GM23248 (cell line): ENCODE data around the gene CFAP99. TPM values are rescaled to one million over a fixed set of nuclear protein-coding genes. Genes with fewer than 3 reads are reported as not detected.

Experiments used
- DNase-seq: peaks from one replicate; pipeline ENCODE4 v3.0.0-alpha.2; 2015
- H2AFZ ChIP-seq: fragments of 200-600 bp; sonication (generic); 2 replicates; pipeline ENCODE4 v1.6.1; 2016; ENCODE audit warnings: antibody characterized with exemption
- H3F3A ChIP-seq: fragments of 200-600 bp; sonication (generic); 2 replicates; pipeline ENCODE4 v1.6.1; 2016; ENCODE audit warnings: mild to moderate bottlenecking, antibody characterized with exemption, mixed run types; ENCODE audit not compliant: insufficient read depth
- H3K27ac ChIP-seq: fragments of 200-600 bp; sonication (generic); 2 replicates; pipeline ENCODE4 v1.5.1; 2016; ENCODE audit warnings: mild to moderate bottlenecking
- H3K27me3 ChIP-seq: fragments of 200-600 bp; sonication (generic); replicated peaks from 2 replicates; pipeline ENCODE4 v1.6.1; 2016; ENCODE audit warnings: mild to moderate bottlenecking; ENCODE audit not compliant: insufficient read depth
- H3K36me3 ChIP-seq: fragments of 200-600 bp; sonication (generic); 2 replicates; pipeline ENCODE4 v1.6.1; 2016; ENCODE audit warnings: low read depth, mild to moderate bottlenecking
- H3K4me1 ChIP-seq: fragments of 200-600 bp; sonication (generic); 2 replicates; pipeline ENCODE4 v1.6.1; 2016; ENCODE audit warnings: mild to moderate bottlenecking; ENCODE audit not compliant: insufficient read depth
- H3K4me2 ChIP-seq: fragments of 200-600 bp; sonication (generic); one replicate; pipeline ENCODE4 v1.6.1; 2016; ENCODE audit warnings: mild to moderate bottlenecking; ENCODE audit not compliant: unreplicated experiment
- H3K4me3 ChIP-seq: fragments of 200-600 bp; sonication (generic); 2 replicates; pipeline ENCODE4 v1.5.1; 2016; ENCODE audit warnings: mild to moderate bottlenecking
- H3K79me2 ChIP-seq: fragments of 200-600 bp; sonication (generic); 2 replicates; pipeline ENCODE4 v1.6.1; 2016; ENCODE audit warnings: mild to moderate bottlenecking; ENCODE audit not compliant: insufficient read depth
- H3K9ac ChIP-seq: fragments of 200-600 bp; sonication (generic); 2 replicates; pipeline ENCODE4 v1.6.1; 2016; ENCODE audit warnings: mild to moderate bottlenecking
- H3K9me2 ChIP-seq: fragments of 200-600 bp; sonication (generic); 2 replicates; pipeline ENCODE4 v1.6.1; 2016; ENCODE audit warnings: mixed run types, mild to moderate bottlenecking, moderate library complexity; ENCODE audit not compliant: insufficient read depth
- H3K9me3 ChIP-seq: fragments of 200-600 bp; sonication (generic); one replicate; pipeline ENCODE4 v1.6.1; 2017; ENCODE audit warnings: low read depth
- H4K20me1 ChIP-seq: fragments of 200-600 bp; sonication (generic); 2 replicates; pipeline ENCODE4 v1.6.0; 2016; ENCODE audit not compliant: insufficient read depth
- EZH2 ChIP-seq: fragments of 200-600 bp; sonication (generic); IDR thresholded peaks from 2 replicates; pipeline ENCODE4 v1.6.1; 2018; ENCODE audit warnings: antibody characterized with exemption, mild to moderate bottlenecking; ENCODE audit not compliant: insufficient read depth, poor library complexity, severe bottlenecking
- EZH2phosphoT487 ChIP-seq: fragments of 200-600 bp; sonication (generic); IDR thresholded peaks from 2 replicates; pipeline ENCODE4 v1.6.1; 2018; ENCODE audit warnings: antibody characterized with exemption, moderate library complexity, mild to moderate bottlenecking, low read depth; ENCODE audit not compliant: insufficient read depth
- WGBS, 2 experiments: methylation state at CpG; one replicate each; pipeline ENCODE4 v1.1.6; 2015 to 2017; ENCODE audit warnings: low lambda C conversion rate in 2 of 2, low coverage in 1 of 2; ENCODE audit errors: missing lambda C conversion rate in 2 of 2; 5-methylcytosine and 5-hydroxymethylcytosine counted together
- in situ Hi-C: fragments of 300-500 bp; cut with MboI; formaldehyde crosslinking; loops from 2 replicates; pipeline ENCODE4 v1.15.0; 2020
- polyA plus RNA-seq: library from polyadenylated mRNA; unstranded; fragments of >200 nt; fragmentation: Nextera tagmentation; extraction: Ambion mirVana; gene quantifications from 2 replicates; pipeline ENCODE4 v1.2.1, GENCODE V29; 2016
- total RNA-seq: library from RNA; depleted of rRNA; stranded (reverse); fragments of >200 nt; shearing (Covaris generic); gene quantifications from 2 replicates; pipeline ENCODE4 v1.2.3, GENCODE V29; 2014; rRNA removed

The CFAP99 gene
- total and polyA plus RNA-seq, 2 experiments from 2014 or later = not detected

- TF ChIP-seq EZH2phosphoT487 = no peak
- no peak for TF ChIP-seq EZH2
- Histone ChIP-seq H2AFZ (no peak overlapping the region), H4K20me1 (no peaks in the 10 kb centered on the region), H3K27ac (no peak overlapping the region), H3K4me3 (no peak overlapping the region), H3K36me3 (peaks cover 16% of the 10 kb centered on the region; the same call in 1 of the 2 replicates), H3F3A (no peaks in the 10 kb centered on the region), H3K9ac (no peak overlapping the region), H3K9me3 (no peaks in the 10 kb centered on the region), H3K9me2 (no peaks in the 10 kb centered on the region), H3K27me3 (no peaks in the 10 kb centered on the region), H3K4me2 (no peak overlapping the region), H3K79me2 (peaks cover 83% of the 10 kb centered on the region), H3K4me1 (no peaks in the 10 kb centered on the region)
- in situ Hi-C loops = no loop called here
- no peak for DNase-seq
- 95 to 100% methylated on average over 4 of the region's 4 CpGs for WGBS, 2 experiments
These were observed 88.5 kb downstream of the CFAP99 start for GRCh38 chr4:2507259-2507658.

- no peak overlapping the region for H3K4me3 ChIP-seq
- no peak for TF ChIP-seq EZH2phosphoT487
- no peak for TF ChIP-seq EZH2
- in situ Hi-C loops = no loop called here
- no peak overlapping the region for H3K27ac ChIP-seq
- H3F3A ChIP-seq = no peaks in the 10 kb centered on the region
- H3K27me3 ChIP-seq = no peaks in the 10 kb centered on the region
- H4K20me1 ChIP-seq = no peaks in the 10 kb centered on the region
- H3K9me2 ChIP-seq = no peaks in the 10 kb centered on the region
- no peak overlapping the region for H2AFZ ChIP-seq
- no peaks in the 10 kb centered on the region for H3K9me3 ChIP-seq
- WGBS, 2 experiments = 81 to 82% methylated on average over 7 of the region's 7 CpGs
- H3K4me2 ChIP-seq = no peak overlapping the region
- H3K9ac ChIP-seq = no peak overlapping the region
- no peak for DNase-seq
- H3K36me3 ChIP-seq = peaks cover 20% of the 10 kb centered on the region; the same call in 1 of the 2 replicates
- no peaks in the 10 kb centered on the region for H3K4me1 ChIP-seq
- peaks cover 77% of the 10 kb centered on the region for H3K79me2 ChIP-seq
These were observed 89.1 kb downstream of the CFAP99 start for GRCh38 chr4:2507855-2508254.

GRCh38 chr4:2510351-2511259 lies 91.8 kb downstream of the CFAP99 start:
- Histone ChIP-seq H3K27me3 (no peaks in the 10 kb centered on the region), H4K20me1 (no peaks in the 10 kb centered on the region), H3K9me2 (no peaks in the 10 kb centered on the region), H3K9ac (no peak overlapping the region), H3K4me3 (no peak overlapping the region), H3K4me2 (no peak overlapping the region), H3K79me2 (peaks cover 53% of the 10 kb centered on the region), H2AFZ (no peak overlapping the region), H3K36me3 (peaks cover 18% of the 10 kb centered on the region; the same call in 1 of the 2 replicates), H3F3A (no peaks in the 10 kb centered on the region), H3K4me1 (no peaks in the 10 kb centered on the region), H3K27ac (no peak overlapping the region), H3K9me3 (no peaks in the 10 kb centered on the region)
- TF ChIP-seq EZH2 = no peak
- no peak for DNase-seq
- in situ Hi-C loops = no loop called here
- WGBS, 2 experiments = 90 to 91% methylated on average over 13 of the region's 13 CpGs

GRCh38 chr4:2511645-2512131 lies 92.9 kb downstream of the CFAP99 start:
- 81% methylated on average over 9 of the region's 9 CpGs for WGBS, 2 experiments
- Histone ChIP-seq H3K9me2 (no peaks in the 10 kb centered on the region), H3K9ac (no peak overlapping the region), H3F3A (no peaks in the 10 kb centered on the region), H3K79me2 (peaks cover 42% of the 10 kb centered on the region), H4K20me1 (no peaks in the 10 kb centered on the region), H3K36me3 (peaks cover 18% of the 10 kb centered on the region; the same call in 1 of the 2 replicates), H3K9me3 (no peaks in the 10 kb centered on the region), H3K27me3 (no peaks in the 10 kb centered on the region), H3K4me1 (no peaks in the 10 kb centered on the region), H3K27ac (no peak overlapping the region), H2AFZ (no peak overlapping the region), H3K4me2 (no peak overlapping the region), H3K4me3 (no peak overlapping the region)
- TF ChIP-seq EZH2phosphoT487 (no peak), EZH2 (no peak)
- in situ Hi-C loops = no loop called here
- DNase-seq = no peak

Other genes with a start within 250 kb of the CFAP99 start
- gene HAUS3, start 176.8 kb upstream of the CFAP99 start, total RNA-seq = 10.2 and 14.9 TPM in 2 replicates
- 11.6 and 13.8 TPM in 2 replicates for gene HAUS3, start 176.8 kb upstream of the CFAP99 start, polyA plus RNA-seq
- gene POLN, start 176.8 kb upstream of the CFAP99 start, total RNA-seq = 1.8 and 3.9 TPM in 2 replicates
- 0.91 and 1.6 TPM in 2 replicates for gene POLN, start 176.8 kb upstream of the CFAP99 start, polyA plus RNA-seq
- 70.1 and 70.5 TPM in 2 replicates for gene MXD4, start 156.8 kb upstream of the CFAP99 start, total RNA-seq
- gene MXD4, start 156.8 kb upstream of the CFAP99 start, polyA plus RNA-seq = 30.9 and 50.6 TPM in 2 replicates
- 8.9 and 9.6 TPM in 2 replicates for gene ZFYVE28, start 310 bp upstream of the CFAP99 start, total RNA-seq
- 4.6 and 4.8 TPM in 2 replicates for gene ZFYVE28, start 310 bp upstream of the CFAP99 start, polyA plus RNA-seq
- 66.5 and 67.5 TPM in 2 replicates for gene RNF4, start 50.2 kb downstream of the CFAP99 start, total RNA-seq
- 63.1 and 67.8 TPM in 2 replicates for gene RNF4, start 50.2 kb downstream of the CFAP99 start, polyA plus RNA-seq
- gene FAM193A, start 117.7 kb downstream of the CFAP99 start, total RNA-seq = 19.0 TPM in 2 replicates
- gene FAM193A, start 117.7 kb downstream of the CFAP99 start, polyA plus RNA-seq = 3.8 and 5.0 TPM in 2 replicates